Fibroblast of lung (primary cell): ENCODE results near the gene RAB27B.

Source experiments
- CTCF ChIP-seq, 2 donors: IDR thresholded peaks in 1 of 2; conservative IDR thresholded peaks in 1 of 2; 1 replicate in 1 of 2; 2 replicates in 1 of 2; pipeline ENCODE4 v1.5.1; 2011 to 2012; ENCODE audit warnings: low read length in 2 of 2, control low read depth in 1 of 2, inconsistent platforms in 1 of 2, low read depth in 1 of 2, mild to moderate bottlenecking in 1 of 2
- EZH2 ChIP-seq: IDR thresholded peaks from 2 replicates; pipeline ENCODE4 v1.5.1; 2012; ENCODE audit warnings: low read length, control low read depth, mild to moderate bottlenecking; ENCODE audit errors: missing control alignments

- TF ChIP-seq CTCF (conservative IDR thresholded peaks at IDR 0.05 in 1 of 2, IDR thresholded peaks at IDR 0.05 in 1 of 2; ENCODE audit: low read depth in 1 of 2, low read length in 2 of 2), result no peak
- TF ChIP-seq EZH2, result no peak
Measured at GRCh38 chr18:54852780-54853675, 24.8 kb downstream of the RAB27B start.
